ENCODE data around the gene ADGRL2. TPM values are rescaled to one million over a fixed set of nuclear protein-coding genes. Genes with fewer than 3 reads are reported as not detected.

Gene ADGRL2
- total and polyA plus RNA-seq, 9 of the 15 experiments (the other 6 are each of a cell fraction or from before 2014, with no cell fraction given): 0.03 to 0.15 (median 0.13) TPM; not detected in 6

- 0% methylated on average over 2 of the region's 2 CpGs for WGBS (ENCODE audit: insufficient coverage, low coverage, missing lambda C conversion rate)
- CTCF ChIA-PET (ENCODE audit: low intra/inter-chr PET ratio): no interaction called here
- BruUV-seq (replicated peaks): no TSS peak
Observed at GRCh38 chr1:81876901-81877733, 76.4 kb downstream of the ADGRL2 start.

More at GRCh38 chr1:81876901-81877733, 76.4 kb downstream of the ADGRL2 start:
- no peak for TF ChIP-seq RBM25 (IDR thresholded peaks at IDR 0.05; ENCODE audit: low read depth, low read length, severe bottlenecking)
- TF ChIP-seq PML (IDR thresholded peaks at IDR 0.05; ENCODE audit: low read length): no peak
- no peak for TF ChIP-seq NFYB (IDR thresholded peaks at IDR 0.05; ENCODE audit: extremely low read depth, insufficient read length)
- no peak for TF ChIP-seq MXD1 (CRISPR knock-in tag; IDR thresholded peaks at IDR 0.05; ENCODE audit: borderline replicate concordance, poor library complexity, severe bottlenecking)
- no peak for TF ChIP-seq ZNF280B (CRISPR knock-in tag; IDR thresholded peaks at IDR 0.05)
- no peak for TF ChIP-seq CBX5 (IDR thresholded peaks at IDR 0.05; ENCODE audit: borderline replicate concordance, low read depth)
- TF ChIP-seq ZNF717 (CRISPR knock-in tag; IDR thresholded peaks at IDR 0.05): no peak
- TF ChIP-seq KAT7 (CRISPR knock-in tag; IDR thresholded peaks at IDR 0.05; ENCODE audit: borderline replicate concordance): no peak
- no peak for TF ChIP-seq MIER1 (IDR thresholded peaks at IDR 0.05; ENCODE audit: low read depth)
- no peak for TF ChIP-seq ZSCAN32 (CRISPR knock-in tag; IDR thresholded peaks at IDR 0.05)
- no peak for TF ChIP-seq POLR2B (IDR thresholded peaks at IDR 0.05; ENCODE audit: low read depth, partially characterized antibody)
- TF ChIP-seq EHMT2 (IDR thresholded peaks at IDR 0.05): no peak
- TF ChIP-seq ZEB2 (IDR thresholded peaks at IDR 0.05): no peak
- TF ChIP-seq ESRRA (IDR thresholded peaks at IDR 0.05; ENCODE audit: borderline replicate concordance, low read depth): no peak
- no peak for TF ChIP-seq THRB (CRISPR knock-in tag; conservative IDR thresholded peaks at IDR 0.05)
- no peak for TF ChIP-seq CREB3L1 (IDR thresholded peaks at IDR 0.05; ENCODE audit: borderline replicate concordance, low read depth)
- no peak for TF ChIP-seq RBM34 (IDR thresholded peaks at IDR 0.05; ENCODE audit: borderline replicate concordance, insufficient read depth, low read length)
- FAIRE-seq: no peak
- Histone ChIP-seq H3K4me2 (ENCODE audit: insufficient read depth, low read length) (no peak overlapping the region), H3K27ac (ENCODE audit: extremely low read depth, low read depth, low read length) (no peak overlapping the region), H3K4me1 (replicated peaks in 1 of 2; ENCODE audit: control insufficient read depth in 2 of 2, insufficient read depth in 2 of 2, low read length in 2 of 2) (no peaks in the 10 kb centered on the region), H3K9me3 (replicated peaks; ENCODE audit: control insufficient read depth, insufficient read depth, low read depth, low read length) (no peaks in the 10 kb centered on the region; the same call in 1 of the 2 replicates), H3K9me1 (ENCODE audit: control insufficient read depth, insufficient read depth, low read length) (no peaks in the 10 kb centered on the region), H3K4me3 (no peak overlapping the region), H3K27me3 (ENCODE audit: control insufficient read depth in 2 of 2, insufficient read depth in 2 of 2, low read length in 2 of 2) (no peaks in the 10 kb centered on the region), H2AFZ (ENCODE audit: low read depth, low read length) (no peak overlapping the region), H3K36me3 (ENCODE audit: control insufficient read depth, insufficient read depth, low read length) (no peaks in the 10 kb centered on the region), H4K20me1 (replicated peaks; ENCODE audit: control insufficient read depth, insufficient read depth, low read length) (no peaks in the 10 kb centered on the region), H3K9ac (ENCODE audit: insufficient read depth in 1 of 2, low read depth in 2 of 2, low read length in 2 of 2) (no peak overlapping the region), H3K79me2 (ENCODE audit: control insufficient read depth, insufficient read depth, low read length) (no peaks in the 10 kb centered on the region)
- no peak for ATAC-seq
- POLR2A ChIA-PET: no interaction called here
- intact Hi-C loops (cut with micrococcal nuclease): no loop called here
- no peak for DNase-seq (ENCODE audit: extremely low read depth in 1 of 4, low spot score in 3 of 4)
- in situ Hi-C loops (cut with MboI): no loop called here
